T-helper 1 cell treated with Interleukin-12 subunit alpha and Interleukin-12 subunit beta and Interleukin-4 antibody, amounts not matched to agents 30 μg/mL and 1 μg/mL, for 36 hours (primary cell): ENCODE data around the gene CCDC154.

ENCODE experiments used
- H3K27ac Mint-ChIP-seq: one replicate; pipeline ENCODE4 v1.8.0; 2021; ENCODE audit warnings: mild to moderate bottlenecking, mixed read lengths
- H3K27me3 Mint-ChIP-seq: one replicate; pipeline ENCODE4 v1.8.0; 2021; ENCODE audit warnings: low read depth, mixed read lengths
- H3K36me3 Mint-ChIP-seq: one replicate; pipeline ENCODE4 v1.8.0; 2021; ENCODE audit warnings: low read depth, mixed read lengths
- H3K4me1 Mint-ChIP-seq: one replicate; pipeline ENCODE4 v1.8.0; 2021; ENCODE audit warnings: low read depth, mixed read lengths
- H3K4me3 Mint-ChIP-seq: one replicate; pipeline ENCODE4 v1.8.0; 2021; ENCODE audit warnings: mild to moderate bottlenecking, moderate library complexity, mixed read lengths
- H3K9me3 Mint-ChIP-seq: one replicate; pipeline ENCODE4 v1.8.0; 2021; ENCODE audit warnings: mixed read lengths

Gene CCDC154

GRCh38 chr16:1389762-1390161 lies 54.6 kb downstream of the CCDC154 start:
- Mint-ChIP-seq H3K4me3 (no peak overlapping the region), H3K9me3 (no peaks in the 10 kb centered on the region), H3K36me3 (peaks cover 12% of the 10 kb centered on the region), H3K27ac (no peak overlapping the region), H3K27me3 (no peaks in the 10 kb centered on the region), H3K4me1 (no peaks in the 10 kb centered on the region)

- H3K36me3 Mint-ChIP-seq, result peaks cover 9% of the 10 kb centered on the region
- no peak overlapping the region for H3K27ac Mint-ChIP-seq
- no peaks in the 10 kb centered on the region for H3K9me3 Mint-ChIP-seq
- H3K4me3 Mint-ChIP-seq, result no peak overlapping the region
- no peaks in the 10 kb centered on the region for H3K4me1 Mint-ChIP-seq
- no peaks in the 10 kb centered on the region for H3K27me3 Mint-ChIP-seq
These were observed 57.0 kb downstream of the CCDC154 start for GRCh38 chr16:1387331-1387730.

GRCh38 chr16:1385232-1385631 lies 59.1 kb downstream of the CCDC154 start:
- Mint-ChIP-seq H3K36me3 (peaks cover 7% of the 10 kb centered on the region), H3K27me3 (no peaks in the 10 kb centered on the region), H3K4me3 (no peak overlapping the region), H3K27ac (no peak overlapping the region), H3K4me1 (no peaks in the 10 kb centered on the region), H3K9me3 (no peaks in the 10 kb centered on the region)
